ENCODE results near the gene PITPNC1. TPM values are rescaled to one million over a fixed set of nuclear protein-coding genes. Genes with fewer than 3 reads are reported as not detected.

The PITPNC1 gene
- total and polyA plus RNA-seq, 2 donors (not counting 3 experiments of a cell fraction or from before 2014, with no cell fraction given): 2.4 to 9.6 TPM

DNA sequence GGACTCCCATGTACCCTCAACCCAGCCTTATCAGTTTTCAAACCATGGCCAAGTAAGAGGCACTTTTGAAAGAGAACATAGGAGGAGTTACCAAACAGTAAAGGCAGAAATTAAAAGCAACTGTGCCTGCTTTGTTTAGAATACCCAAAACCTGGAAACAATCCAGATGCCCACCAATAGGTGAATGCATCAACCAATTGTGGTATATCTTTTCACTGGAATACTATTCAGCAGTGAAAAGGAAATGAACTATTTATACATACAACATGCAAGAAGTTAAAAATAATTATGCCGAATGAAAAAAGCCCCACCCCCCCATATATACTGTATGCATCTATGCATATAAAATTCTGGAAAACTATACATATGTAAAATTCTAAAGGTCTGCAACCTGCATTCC lies 37.0 kb downstream of the PITPNC1 start:
- H2AFZ ChIP-seq (ENCODE audit: low read depth, low read length): no peak overlapping the region
- no peak overlapping the region for H3K4me3 ChIP-seq (replicated peaks in 1 of 3; ENCODE audit: insufficient read depth in 1 of 3, low read depth in 1 of 3, low read length in 3 of 3)
- H3K9me3 ChIP-seq (replicated peaks; ENCODE audit: control insufficient read depth, insufficient read depth, low read length): no peaks in the 10 kb centered on the region
- no peak overlapping the region for H3K27ac ChIP-seq (ENCODE audit: insufficient read depth, low read depth, low read length)
- no peaks in the 10 kb centered on the region for H3K79me2 ChIP-seq (ENCODE audit: control insufficient read depth, insufficient read depth, low read length)
- no peaks in the 10 kb centered on the region for H3K36me3 ChIP-seq (ENCODE audit: control insufficient read depth in 2 of 2, extremely low read depth in 1 of 2, insufficient read depth in 2 of 2, low read length in 2 of 2)
- H4K20me1 ChIP-seq (replicated peaks; ENCODE audit: control insufficient read depth, extremely low read depth, insufficient read depth, low read length): peaks cover 2% of the 10 kb centered on the region
- DNase-seq (ENCODE audit: low read depth, low spot score): no peak
- H3K9me1 ChIP-seq (replicated peaks; ENCODE audit: control insufficient read depth, extremely low read depth, insufficient read depth, low read length): no peaks in the 10 kb centered on the region
- no peak for FAIRE-seq
- dilution Hi-C loops (cut with MboI; ENCODE audit: extremely low pct_ligation_motif_present, low sequenced_read_pairs): no loop called here
- POLR2A ChIA-PET: no interaction called here
- CTCF ChIA-PET: no interaction called here
- no peaks in the 10 kb centered on the region for H3K27me3 ChIP-seq (ENCODE audit: control insufficient read depth in 2 of 2, insufficient read depth in 2 of 2, low read length in 2 of 2)
- no TSS peak for BruUV-seq (replicated peaks)
- intact Hi-C loops (cut with micrococcal nuclease): no loop called here
- TF ChIP-seq GATA2 (IDR thresholded peaks at IDR 0.05; ENCODE audit: insufficient read depth, insufficient read length, low read depth, low read length) (no peak), POLR2A (IDR thresholded peaks at IDR 0.05; ENCODE audit: low read depth, low read length) (no peak)
- TF ChIP-seq, protein P1, sequence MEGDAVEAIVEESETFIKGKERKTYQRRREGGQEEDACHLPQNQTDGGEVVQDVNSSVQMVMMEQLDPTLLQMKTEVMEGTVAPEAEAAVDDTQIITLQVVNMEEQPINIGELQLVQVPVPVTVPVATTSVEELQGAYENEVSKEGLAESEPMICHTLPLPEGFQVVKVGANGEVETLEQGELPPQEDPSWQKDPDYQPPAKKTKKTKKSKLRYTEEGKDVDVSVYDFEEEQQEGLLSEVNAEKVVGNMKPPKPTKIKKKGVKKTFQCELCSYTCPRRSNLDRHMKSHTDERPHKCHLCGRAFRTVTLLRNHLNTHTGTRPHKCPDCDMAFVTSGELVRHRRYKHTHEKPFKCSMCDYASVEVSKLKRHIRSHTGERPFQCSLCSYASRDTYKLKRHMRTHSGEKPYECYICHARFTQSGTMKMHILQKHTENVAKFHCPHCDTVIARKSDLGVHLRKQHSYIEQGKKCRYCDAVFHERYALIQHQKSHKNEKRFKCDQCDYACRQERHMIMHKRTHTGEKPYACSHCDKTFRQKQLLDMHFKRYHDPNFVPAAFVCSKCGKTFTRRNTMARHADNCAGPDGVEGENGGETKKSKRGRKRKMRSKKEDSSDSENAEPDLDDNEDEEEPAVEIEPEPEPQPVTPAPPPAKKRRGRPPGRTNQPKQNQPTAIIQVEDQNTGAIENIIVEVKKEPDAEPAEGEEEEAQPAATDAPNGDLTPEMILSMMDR (IDR thresholded peaks at IDR 0.05; ENCODE audit: extremely low read depth in 1 of 2, insufficient read depth in 1 of 2, low read depth in 1 of 2, low read length in 2 of 2): no peak
- no peaks in the 10 kb centered on the region for H3K4me1 ChIP-seq (ENCODE audit: control insufficient read depth, extremely low read depth, insufficient read depth, low read length)
- H3K4me2 ChIP-seq (ENCODE audit: insufficient read depth, low read length): no peak overlapping the region
- no peak overlapping the region for H3K9ac ChIP-seq (replicated peaks; ENCODE audit: extremely low read depth, insufficient read depth, low read length)

DNA sequence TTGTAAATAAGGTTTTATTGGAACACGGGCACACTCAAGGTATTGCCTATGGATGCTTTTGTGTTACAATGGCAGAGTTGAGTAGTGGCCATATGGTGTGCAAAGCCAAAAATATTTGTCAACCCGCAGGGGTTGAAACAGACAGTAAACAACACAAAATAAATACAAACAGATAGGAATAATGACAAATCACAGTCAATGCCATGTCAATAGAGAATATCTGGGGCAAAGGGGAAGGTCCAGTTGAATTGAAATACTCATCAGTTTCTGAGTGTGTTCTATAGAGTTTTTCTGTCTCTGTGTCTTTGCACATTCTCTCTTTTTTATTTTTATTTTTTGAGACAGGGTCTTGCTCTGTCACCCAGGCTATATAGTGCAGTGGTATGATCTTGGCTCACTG lies 37.5 kb downstream of the PITPNC1 start:
- Histone ChIP-seq H3K4me1 (ENCODE audit: control insufficient read depth, extremely low read depth, insufficient read depth, low read length) (no peaks in the 10 kb centered on the region), H3K9ac (replicated peaks; ENCODE audit: extremely low read depth, insufficient read depth, low read length) (no peak overlapping the region), H3K27me3 (ENCODE audit: control insufficient read depth in 2 of 2, insufficient read depth in 2 of 2, low read length in 2 of 2) (no peaks in the 10 kb centered on the region), H4K20me1 (replicated peaks; ENCODE audit: control insufficient read depth, extremely low read depth, insufficient read depth, low read length) (peaks cover 2% of the 10 kb centered on the region), H3K9me1 (replicated peaks; ENCODE audit: control insufficient read depth, extremely low read depth, insufficient read depth, low read length) (no peaks in the 10 kb centered on the region), H3K79me2 (ENCODE audit: control insufficient read depth, insufficient read depth, low read length) (no peaks in the 10 kb centered on the region), H3K4me2 (ENCODE audit: insufficient read depth, low read length) (no peak overlapping the region), H2AFZ (ENCODE audit: low read depth, low read length) (no peak overlapping the region), H3K4me3 (replicated peaks in 1 of 3; ENCODE audit: insufficient read depth in 1 of 3, low read depth in 1 of 3, low read length in 3 of 3) (no peak overlapping the region), H3K27ac (ENCODE audit: insufficient read depth, low read depth, low read length) (no peak overlapping the region), H3K9me3 (replicated peaks; ENCODE audit: control insufficient read depth, insufficient read depth, low read length) (no peaks in the 10 kb centered on the region), H3K36me3 (ENCODE audit: control insufficient read depth in 2 of 2, extremely low read depth in 1 of 2, insufficient read depth in 2 of 2, low read length in 2 of 2) (no peaks in the 10 kb centered on the region)
- CTCF ChIA-PET: no interaction called here
- dilution Hi-C loops (cut with MboI; ENCODE audit: extremely low pct_ligation_motif_present, low sequenced_read_pairs): no loop called here
- DNase-seq (ENCODE audit: low read depth, low spot score) (no peak), FAIRE-seq (no peak)
- BruUV-seq (replicated peaks): no TSS peak
- TF ChIP-seq, protein P2, sequence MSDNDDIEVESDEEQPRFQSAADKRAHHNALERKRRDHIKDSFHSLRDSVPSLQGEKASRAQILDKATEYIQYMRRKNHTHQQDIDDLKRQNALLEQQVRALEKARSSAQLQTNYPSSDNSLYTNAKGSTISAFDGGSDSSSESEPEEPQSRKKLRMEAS (IDR thresholded peaks at IDR 0.05; ENCODE audit: insufficient read depth, insufficient read length): no peak
- no peak for TF ChIP-seq GATA2 (IDR thresholded peaks at IDR 0.05; ENCODE audit: insufficient read depth, insufficient read length, low read depth, low read length)
- TF ChIP-seq, protein P1 (IDR thresholded peaks at IDR 0.05; ENCODE audit: extremely low read depth in 1 of 2, insufficient read depth in 1 of 2, low read depth in 1 of 2, low read length in 2 of 2): no peak
- TF ChIP-seq FOS (IDR thresholded peaks at IDR 0.05; ENCODE audit: borderline replicate concordance, insufficient read depth, low read length): no peak
- TF ChIP-seq EZH2 (IDR thresholded peaks at IDR 0.05; ENCODE audit: borderline replicate concordance, low read depth, low read length, severe bottlenecking): no peak
- no peak for TF ChIP-seq JUN (IDR thresholded peaks at IDR 0.05; ENCODE audit: borderline replicate concordance, insufficient read depth, insufficient read length, low read depth)
- no peak for TF ChIP-seq POLR2A (IDR thresholded peaks at IDR 0.05; ENCODE audit: low read depth, low read length)
- no peak for TF ChIP-seq POLR2AphosphoS5 (IDR thresholded peaks at IDR 0.05; ENCODE audit: insufficient read depth, low read depth, low read length)
- no peak for TF ChIP-seq MYC (IDR thresholded peaks at IDR 0.05; ENCODE audit: low read depth, low read length)
- POLR2A ChIA-PET: no interaction called here
- intact Hi-C loops (cut with micrococcal nuclease): no loop called here

All from endothelial cell of umbilical vein (primary cell).